Large intestine (tissue), 3 donors: Measurements from ENCODE around the gene KMO. TPM values are rescaled to one million over a fixed set of nuclear protein-coding genes. Genes with fewer than 3 reads are reported as not detected.

ENCODE experiments used
- DNase-seq, 2 donors: peaks; one replicate each; pipeline versions ENCODE4 v3.0.0 to v3.0.0-alpha.2; 2013
- H3K27ac ChIP-seq: one replicate; pipeline ENCODE4 v1.5.1; 2013; ENCODE audit warnings: low read length
- H3K27me3 ChIP-seq: 2 replicates; pipeline ENCODE4 v1.6.1; 2013; ENCODE audit warnings: low read length; ENCODE audit not compliant: control insufficient read depth, insufficient read depth
- H3K36me3 ChIP-seq: 2 replicates; pipeline ENCODE4 v1.6.1; 2013; ENCODE audit warnings: low read length; ENCODE audit not compliant: control insufficient read depth, insufficient read depth
- H3K4me1 ChIP-seq: one replicate; pipeline ENCODE4 v1.6.1; 2013; ENCODE audit warnings: low read length; ENCODE audit not compliant: control insufficient read depth, insufficient read depth
- H3K4me3 ChIP-seq: one replicate; pipeline ENCODE4 v1.5.1; 2013; ENCODE audit warnings: low read length
- H3K9me3 ChIP-seq: one replicate; pipeline ENCODE4 v1.6.1; 2013; ENCODE audit warnings: mild to moderate bottlenecking, low read depth, low read length, moderate library complexity; ENCODE audit not compliant: control insufficient read depth
- WGBS: methylation state at CpG from one replicate; pipeline ENCODE4 v1.1.5; 2013; ENCODE audit warnings: low lambda C conversion rate; ENCODE audit not compliant: insufficient coverage; 5-methylcytosine and 5-hydroxymethylcytosine counted together
- polyA plus RNA-seq: library from polyadenylated mRNA; unstranded; fragments of 120-200 nt; gene quantifications from one replicate; pipeline ENCODE4 v1.2.1, GENCODE V29; 2013

Gene KMO
- polyA plus RNA-seq, 1 donor: 0.55 TPM

DNA sequence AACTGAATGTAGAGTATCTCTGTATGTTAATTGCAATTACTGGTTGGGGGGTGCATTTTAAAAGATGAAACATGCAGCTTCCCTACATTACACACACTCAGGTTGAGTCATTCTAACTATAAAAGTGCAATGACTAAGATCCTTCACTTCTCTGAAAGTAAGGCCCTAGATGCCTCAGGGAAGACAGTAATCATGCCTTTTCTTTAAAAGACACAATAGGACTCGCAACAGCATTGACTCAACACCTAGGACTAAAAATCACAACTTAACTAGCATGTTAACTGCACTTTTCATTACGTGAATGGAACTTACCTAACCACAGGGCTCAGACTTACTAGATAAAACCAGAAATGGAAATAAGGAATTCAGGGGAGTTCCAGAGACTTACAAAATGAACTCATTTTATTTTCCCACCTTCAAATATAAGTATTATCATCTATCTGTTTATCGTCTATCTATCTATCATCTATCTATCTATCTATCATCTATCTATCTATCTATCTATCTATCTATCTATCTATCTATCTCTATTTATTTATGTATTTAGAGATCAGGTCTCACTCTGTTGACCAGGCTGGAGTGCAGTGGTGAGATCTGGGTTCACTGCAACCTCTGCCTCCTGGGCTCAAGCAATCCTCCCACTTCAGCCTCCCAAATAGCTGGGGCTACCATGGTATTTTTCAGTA is 60.2 kb downstream of the KMO start:
- Histone ChIP-seq H3K36me3 (peaks cover 12% of the 10 kb centered on the region), H3K9me3 (no peaks in the 10 kb centered on the region), H3K4me3 (no peak overlapping the region), H3K27me3 (no peaks in the 10 kb centered on the region), H3K27ac (no peak overlapping the region), H3K4me1 (no peaks in the 10 kb centered on the region)
- 100% methylated on average over 1 of the region's 3 CpGs for WGBS
- no peak for DNase-seq

DNA sequence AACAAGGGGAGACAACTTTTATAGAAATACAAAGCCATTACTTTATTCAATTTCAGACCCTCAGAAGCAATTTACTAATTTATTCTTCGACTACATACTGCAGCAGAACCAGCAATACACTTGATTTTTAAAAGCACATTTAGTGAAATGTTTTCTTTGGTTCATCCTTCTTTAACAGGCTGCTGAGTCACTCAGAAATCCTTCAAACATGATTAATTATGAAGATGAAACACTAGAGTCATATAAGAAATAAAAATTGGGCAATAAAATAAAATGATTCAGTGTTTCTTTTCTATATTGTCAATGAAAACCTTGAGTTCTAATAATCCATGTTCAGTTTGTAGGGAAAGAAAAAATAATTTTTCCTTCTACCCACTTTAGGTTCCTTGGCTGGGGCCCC is 61.0 kb downstream of the KMO start:
- Histone ChIP-seq H3K9me3 (no peaks in the 10 kb centered on the region), H3K4me1 (no peaks in the 10 kb centered on the region), H3K27me3 (no peaks in the 10 kb centered on the region), H3K4me3 (no peak overlapping the region), H3K36me3 (peaks cover 14% of the 10 kb centered on the region), H3K27ac (no peak overlapping the region)
- no CpG with 5 or more reads among the region's 1 CpG for WGBS
- no peak for DNase-seq

DNA sequence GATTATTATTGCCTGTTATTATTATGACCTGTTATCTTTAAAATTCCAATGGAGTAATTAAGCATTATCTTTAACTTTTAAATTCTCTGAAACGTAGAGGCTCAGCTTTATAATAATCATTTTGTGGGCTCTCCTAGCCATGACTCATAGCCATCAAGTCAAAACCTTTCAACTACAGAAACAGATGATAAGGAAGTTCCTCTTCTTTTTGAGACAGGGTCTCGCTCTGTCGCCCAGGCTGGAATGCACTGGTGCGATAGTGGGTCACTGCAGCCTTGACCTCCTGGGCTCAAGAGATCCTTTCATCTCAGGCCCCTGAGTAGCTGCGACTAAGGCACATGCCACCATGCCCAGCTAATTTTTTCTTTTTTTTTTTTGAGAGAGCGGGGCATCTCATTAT is 64.5 kb downstream of the KMO start:
- no peaks in the 10 kb centered on the region for H3K9me3 ChIP-seq
- H3K27me3 ChIP-seq: no peaks in the 10 kb centered on the region
- H3K4me1 ChIP-seq: no peaks in the 10 kb centered on the region
- no peak for DNase-seq
- no peak overlapping the region for H3K4me3 ChIP-seq
- H3K36me3 ChIP-seq: peaks cover 14% of the 10 kb centered on the region
- H3K27ac ChIP-seq: no peak overlapping the region
- 40% methylated on average over 1 of the region's 6 CpGs for WGBS

GRCh38 chr1:241598249-241598648 is 66.1 kb downstream of the KMO start:
- 100% methylated on average over 1 of the region's 3 CpGs for WGBS
- H3K9me3 ChIP-seq: no peaks in the 10 kb centered on the region
- no peaks in the 10 kb centered on the region for H3K4me1 ChIP-seq
- H3K27ac ChIP-seq: no peak overlapping the region
- H3K4me3 ChIP-seq: no peak overlapping the region
- no peak for DNase-seq
- peaks cover 14% of the 10 kb centered on the region for H3K36me3 ChIP-seq
- H3K27me3 ChIP-seq: no peaks in the 10 kb centered on the region

- WGBS: no CpG with 5 or more reads among the region's 2 CpGs
- Histone ChIP-seq H3K4me3 (no peak overlapping the region), H3K9me3 (no peaks in the 10 kb centered on the region), H3K36me3 (peaks cover 2% of the 10 kb centered on the region), H3K27me3 (no peaks in the 10 kb centered on the region), H3K4me1 (no peaks in the 10 kb centered on the region), H3K27ac (no peak overlapping the region)
- no peak for DNase-seq
These were observed 68.3 kb downstream of the KMO start for GRCh38 chr1:241600496-241600901.

- H3K27me3 ChIP-seq: no peaks in the 10 kb centered on the region
- 56% methylated on average over 2 of the region's 3 CpGs for WGBS
- H3K36me3 ChIP-seq: no peaks in the 10 kb centered on the region
These were observed 71.6 kb downstream of the KMO start for GRCh38 chr1:241603731-241604245.

DNA sequence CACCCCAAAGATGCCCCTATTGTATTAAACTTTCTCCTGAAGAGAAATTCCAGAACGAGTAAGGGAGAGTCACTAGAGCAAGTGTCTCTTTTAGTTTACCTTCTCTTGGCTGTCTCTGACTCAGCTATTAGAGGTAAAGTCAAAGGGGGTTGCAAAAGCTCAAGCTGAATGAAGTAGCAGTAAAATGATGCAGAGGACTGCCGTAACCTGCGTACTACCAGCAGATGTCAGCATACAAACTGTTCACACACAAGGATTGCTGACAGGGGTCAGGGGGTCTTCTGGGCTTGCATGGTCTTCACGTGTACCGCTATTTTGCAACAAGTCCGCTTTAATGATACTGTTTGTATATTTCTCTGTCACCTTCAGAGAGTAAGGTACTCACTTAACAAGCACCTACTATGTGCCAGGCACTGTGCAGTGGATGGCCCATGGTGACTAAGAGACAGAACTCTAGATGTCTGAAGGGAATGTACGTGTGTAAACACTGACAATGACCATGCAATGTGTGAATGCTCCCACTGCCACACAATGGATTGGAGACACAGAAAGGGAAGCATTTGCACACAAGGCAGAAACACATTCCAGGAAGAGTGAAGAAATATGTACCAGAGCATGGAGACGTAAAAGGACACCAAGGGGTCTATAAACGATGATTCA is 73.1 kb downstream of the KMO start:
- DNase-seq: no peak
- Histone ChIP-seq H3K27ac (no peak overlapping the region), H3K4me1 (no peaks in the 10 kb centered on the region), H3K36me3 (no peaks in the 10 kb centered on the region), H3K9me3 (no peaks in the 10 kb centered on the region), H3K4me3 (no peak overlapping the region), H3K27me3 (no peaks in the 10 kb centered on the region)
- 100% methylated on average over 1 of the region's 9 CpGs for WGBS

More at GRCh38 chr1:241603731-241604245, 71.6 kb downstream of the KMO start:
- H3K9me3 ChIP-seq: no peaks in the 10 kb centered on the region
- no peak overlapping the region for H3K27ac ChIP-seq
- H3K4me1 ChIP-seq: no peaks in the 10 kb centered on the region
- DNase-seq: no peak
- no peak overlapping the region for H3K4me3 ChIP-seq

DNA sequence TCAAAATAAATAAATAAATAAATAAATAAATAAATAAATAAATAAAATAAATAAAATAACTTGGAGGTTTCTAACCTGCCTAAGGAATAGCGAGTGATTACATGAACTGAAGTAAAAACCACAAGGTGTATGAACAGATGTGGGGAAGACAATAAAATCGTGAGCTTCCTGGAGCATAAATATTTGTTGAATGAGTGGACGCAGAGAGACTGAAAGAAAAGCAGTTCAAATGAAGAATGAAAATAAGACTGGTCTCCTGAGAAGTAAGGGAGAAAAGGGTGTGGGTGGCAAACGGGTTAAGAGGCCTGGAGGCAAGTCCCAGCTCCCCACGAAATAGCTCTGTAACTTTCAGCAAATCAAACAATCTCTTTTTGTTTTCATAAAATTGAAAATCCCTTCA is 74.4 kb downstream of the KMO start:
- DNase-seq: no peak

DNA sequence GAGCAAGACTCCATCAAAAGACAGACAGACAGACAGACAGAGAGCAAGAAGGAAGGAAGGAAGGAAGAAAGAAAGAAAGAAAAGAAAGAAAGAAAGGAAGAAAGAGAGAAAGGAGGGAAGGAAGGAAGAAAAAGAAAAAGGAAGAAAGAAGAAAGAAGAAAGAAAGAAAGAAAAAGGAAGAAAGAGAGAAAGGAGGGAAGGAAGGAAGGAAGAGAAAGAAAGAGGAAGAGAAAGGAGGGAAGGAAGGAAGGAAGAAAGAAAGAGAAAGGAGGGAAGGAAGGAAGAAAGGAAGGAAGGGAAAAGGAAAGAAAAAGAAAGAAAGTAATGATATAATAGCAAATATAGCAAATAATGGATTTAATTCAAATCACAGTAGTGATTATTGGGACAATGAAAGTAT is 75.3 kb downstream of the KMO start:
- Histone ChIP-seq H3K27ac (no peak overlapping the region), H3K9me3 (no peaks in the 10 kb centered on the region), H3K36me3 (no peaks in the 10 kb centered on the region), H3K27me3 (no peaks in the 10 kb centered on the region), H3K4me3 (no peak overlapping the region), H3K4me1 (no peaks in the 10 kb centered on the region)
- DNase-seq: no peak

More for the DNA sequence above, 74.4 kb downstream of the KMO start:
- no peaks in the 10 kb centered on the region for H3K4me1 ChIP-seq
- no peaks in the 10 kb centered on the region for H3K9me3 ChIP-seq
- no peak overlapping the region for H3K4me3 ChIP-seq
- H3K36me3 ChIP-seq: no peaks in the 10 kb centered on the region
- no peaks in the 10 kb centered on the region for H3K27me3 ChIP-seq
- H3K27ac ChIP-seq: no peak overlapping the region
- 81% methylated on average over 5 of the region's 5 CpGs for WGBS

- no peaks in the 10 kb centered on the region for H3K4me1 ChIP-seq
- H3K27ac ChIP-seq: no peak overlapping the region
- 73% methylated on average over 2 of the region's 3 CpGs for WGBS
- no peak for DNase-seq
- H3K36me3 ChIP-seq: no peaks in the 10 kb centered on the region
- H3K4me3 ChIP-seq: no peak overlapping the region
- no peaks in the 10 kb centered on the region for H3K27me3 ChIP-seq
- no peaks in the 10 kb centered on the region for H3K9me3 ChIP-seq
These were observed 76.3 kb downstream of the KMO start for GRCh38 chr1:241608379-241609033.
